Measurements from ENCODE around the gene RALGPS1. TPM values are rescaled to one million over a fixed set of nuclear protein-coding genes. Genes with fewer than 3 reads are reported as not detected.

Gene RALGPS1
- total and polyA plus RNA-seq, 2 of the 13 experiments (the other 11 are each of a cell fraction or from before 2014, with no cell fraction given), result 3.7 to 6.5 TPM

GRCh38 chr9:127177665-127178265 lies 263.2 kb downstream of the RALGPS1 start:
- H3K27me3 ChIP-seq (ENCODE audit: control insufficient read depth in 1 of 2, insufficient read depth in 2 of 2, low read length in 2 of 2), result no peaks in the 10 kb centered on the region; a peak in 1 of 5 replicates
- peaks cover 14% of the 10 kb centered on the region for H3K4me1 ChIP-seq (ENCODE audit: insufficient read depth, low read length)
- ATAC-seq (no peak), FAIRE-seq (no peak), DNase-seq (ENCODE audit: low spot score) (no peak)
- no peaks in the 10 kb centered on the region for H4K20me1 ChIP-seq (ENCODE audit: insufficient read depth, low read length)
- H3K79me2 ChIP-seq (ENCODE audit: insufficient read depth, low read length), result no peaks in the 10 kb centered on the region
- ChIA-PET POLR2A (no interaction called here), CTCF (ENCODE audit: low intra/inter-chr PET ratio, low total read pairs) (no interaction called here)
- H3K4me3 ChIP-seq (replicated peaks in 1 of 3; ENCODE audit: insufficient read depth in 1 of 3, low read depth in 2 of 3, low read length in 3 of 3), result no peak overlapping the region
- H2AFZ ChIP-seq (ENCODE audit: low read length), result no peak overlapping the region
- WGBS (ENCODE audit: low lambda C conversion rate), result 86% methylated on average over 3 of the region's 3 CpGs
- intact Hi-C loops (cut with micrococcal nuclease; ENCODE audit: unreplicated experiment) (no loop called here), in situ Hi-C loops (cut with HindIII; ENCODE audit: extremely low pct_ligation_motif_present, low pct_unique_long_range_greater_than_20kb) (no loop called here)
- no peaks in the 10 kb centered on the region for H3K36me3 ChIP-seq (replicated peaks in 1 of 2; ENCODE audit: control insufficient read depth in 1 of 2, insufficient read depth in 2 of 2, low read length in 2 of 2)
- no peak overlapping the region for H3K9ac ChIP-seq (ENCODE audit: insufficient read depth, low read depth, low read length)
- BruUV-seq (replicated peaks), result no TSS peak
- H3K4me2 ChIP-seq (ENCODE audit: low read depth, low read length), result no peak overlapping the region
- H3K27ac ChIP-seq (ENCODE audit: extremely low read length, insufficient read depth, low read length), result no peak overlapping the region
- no peaks in the 10 kb centered on the region for H3K9me3 ChIP-seq (ENCODE audit: low read length)
- TF ChIP-seq ZNF207 (IDR thresholded peaks at IDR 0.05; ENCODE audit: borderline replicate concordance), result no peak
- no peak for TF ChIP-seq ZNF441 (CRISPR knock-in tag; IDR thresholded peaks at IDR 0.05; ENCODE audit: borderline replicate concordance)
- TF ChIP-seq MEIS2 (CRISPR knock-in tag; IDR thresholded peaks at IDR 0.05), result no peak
- no peak for TF ChIP-seq ZNF720 (CRISPR knock-in tag; IDR thresholded peaks at IDR 0.05)
- TF ChIP-seq ZNF550 (CRISPR knock-in tag; IDR thresholded peaks at IDR 0.05; ENCODE audit: borderline replicate concordance), result no peak
- TF ChIP-seq MED13 (CRISPR knock-in tag; IDR thresholded peaks at IDR 0.05), result no peak
- TF ChIP-seq TCF7 (IDR thresholded peaks at IDR 0.05; ENCODE audit: low read depth), result no peak
- TF ChIP-seq, protein P1, sequence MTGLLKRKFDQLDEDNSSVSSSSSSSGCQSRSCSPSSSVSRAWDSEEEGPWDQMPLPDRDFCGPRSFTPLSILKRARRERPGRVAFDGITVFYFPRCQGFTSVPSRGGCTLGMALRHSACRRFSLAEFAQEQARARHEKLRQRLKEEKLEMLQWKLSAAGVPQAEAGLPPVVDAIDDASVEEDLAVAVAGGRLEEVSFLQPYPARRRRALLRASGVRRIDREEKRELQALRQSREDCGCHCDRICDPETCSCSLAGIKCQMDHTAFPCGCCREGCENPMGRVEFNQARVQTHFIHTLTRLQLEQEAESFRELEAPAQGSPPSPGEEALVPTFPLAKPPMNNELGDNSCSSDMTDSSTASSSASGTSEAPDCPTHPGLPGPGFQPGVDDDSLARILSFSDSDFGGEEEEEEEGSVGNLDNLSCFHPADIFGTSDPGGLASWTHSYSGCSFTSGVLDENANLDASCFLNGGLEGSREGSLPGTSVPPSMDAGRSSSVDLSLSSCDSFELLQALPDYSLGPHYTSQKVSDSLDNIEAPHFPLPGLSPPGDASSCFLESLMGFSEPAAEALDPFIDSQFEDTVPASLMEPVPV (CRISPR knock-in tag; IDR thresholded peaks at IDR 0.05), result no peak
- TF ChIP-seq ZNF24 (IDR thresholded peaks at IDR 0.05), result no peak
- no peak for TF ChIP-seq FOXK1 (CRISPR knock-in tag; IDR thresholded peaks at IDR 0.05; ENCODE audit: borderline replicate concordance, low read depth)
- TF ChIP-seq DMTF1 (CRISPR knock-in tag; IDR thresholded peaks at IDR 0.05), result no peak
- no peak for TF ChIP-seq ZNF784 (CRISPR knock-in tag; IDR thresholded peaks at IDR 0.05; ENCODE audit: borderline replicate concordance)
- TF ChIP-seq ZNF678 (CRISPR knock-in tag; IDR thresholded peaks at IDR 0.05), result no peak
- TF ChIP-seq ZNF782 (CRISPR knock-in tag; IDR thresholded peaks at IDR 0.05; ENCODE audit: borderline replicate concordance), result no peak
- TF ChIP-seq TFDP2 (CRISPR knock-in tag; IDR thresholded peaks at IDR 0.05), result no peak
- TF ChIP-seq GZF1 (CRISPR knock-in tag; IDR thresholded peaks at IDR 0.05), result no peak
- TF ChIP-seq, protein P2, sequence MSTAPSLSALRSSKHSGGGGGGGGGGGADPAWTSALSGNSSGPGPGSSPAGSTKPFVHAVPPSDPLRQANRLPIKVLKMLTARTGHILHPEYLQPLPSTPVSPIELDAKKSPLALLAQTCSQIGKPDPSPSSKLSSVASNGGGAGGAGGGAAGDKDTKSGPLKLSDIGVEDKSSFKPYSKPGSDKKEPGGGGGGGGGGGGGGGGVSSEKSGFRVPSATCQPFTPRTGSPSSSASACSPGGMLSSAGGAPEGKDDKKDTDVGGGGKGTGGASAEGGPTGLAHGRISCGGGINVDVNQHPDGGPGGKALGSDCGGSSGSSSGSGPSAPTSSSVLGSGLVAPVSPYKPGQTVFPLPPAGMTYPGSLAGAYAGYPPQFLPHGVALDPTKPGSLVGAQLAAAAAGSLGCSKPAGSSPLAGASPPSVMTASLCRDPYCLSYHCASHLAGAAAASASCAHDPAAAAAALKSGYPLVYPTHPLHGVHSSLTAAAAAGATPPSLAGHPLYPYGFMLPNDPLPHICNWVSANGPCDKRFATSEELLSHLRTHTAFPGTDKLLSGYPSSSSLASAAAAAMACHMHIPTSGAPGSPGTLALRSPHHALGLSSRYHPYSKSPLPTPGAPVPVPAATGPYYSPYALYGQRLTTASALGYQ (CRISPR knock-in tag; IDR thresholded peaks at IDR 0.05), result no peak
- TF ChIP-seq DMAP1 (CRISPR knock-in tag; IDR thresholded peaks at IDR 0.05), result no peak
- TF ChIP-seq DNMT1 (CRISPR knock-in tag; IDR thresholded peaks at IDR 0.05), result no peak

Data from HepG2 (cell line).